A673 (cell line): ENCODE results near the gene KCP.

Experiments
- CTCF ChIP-seq: fragments of 300-800, 200-600 bp; sonication (generic); conservative IDR thresholded peaks from 2 replicates; pipeline ENCODE4 v1.5.1; 2017; ENCODE audit warnings: low read depth, mild to moderate bottlenecking, antibody characterized with exemption, low read length, moderate library complexity, mixed read lengths
- EZH2 ChIP-seq: fragments of 200-600 bp; sonication (generic); IDR thresholded peaks from 2 replicates; pipeline ENCODE4 v1.6.1; 2017; ENCODE audit warnings: borderline replicate concordance, low read depth, mild to moderate bottlenecking, mixed read lengths, antibody characterized with exemption, low read length; ENCODE audit not compliant: poor library complexity, severe bottlenecking

- TF ChIP-seq CTCF (no peak), EZH2 (no peak)
Measured at GRCh38 chr7:128910569-128910945, at the start of gene KCP.
